Adipose tissue (tissue), 3 donors: ENCODE measurements around the gene SPATA31E1. TPM values are rescaled to one million over a fixed set of nuclear protein-coding genes. Genes with fewer than 3 reads are reported as not detected.
"Not testable (repeated sequence)": the region's sequence is repeated elsewhere in the genome, so short reads cannot be mapped to it uniquely, and the experiment has no call there.

Source experiments
- H3K27ac ChIP-seq: one replicate; pipeline ENCODE4 v1.5.1; 2013; ENCODE audit warnings: low read depth, low read length
- WGBS, 3 donors: extraction: QIAGEN DNeasy Blood & Tissue Kit; methylation state at CpG; one replicate each; pipeline ENCODE4 v1.1.7; 2013; 5-methylcytosine and 5-hydroxymethylcytosine counted together
- polyA plus RNA-seq, 3 donors: library from polyadenylated mRNA; stranded (reverse); fragments of 200-250 nt; gene quantifications; one replicate each; pipeline ENCODE4 v1.2.3, GENCODE V29; 2013
- donor health status: healthy with polysubstance abuse.
- donor health status: Bipolar disorder and iron deficiency.
- donor health status: healthy.

SPATA31E1 gene
- polyA plus RNA-seq, 3 donors: not detected

DNA sequence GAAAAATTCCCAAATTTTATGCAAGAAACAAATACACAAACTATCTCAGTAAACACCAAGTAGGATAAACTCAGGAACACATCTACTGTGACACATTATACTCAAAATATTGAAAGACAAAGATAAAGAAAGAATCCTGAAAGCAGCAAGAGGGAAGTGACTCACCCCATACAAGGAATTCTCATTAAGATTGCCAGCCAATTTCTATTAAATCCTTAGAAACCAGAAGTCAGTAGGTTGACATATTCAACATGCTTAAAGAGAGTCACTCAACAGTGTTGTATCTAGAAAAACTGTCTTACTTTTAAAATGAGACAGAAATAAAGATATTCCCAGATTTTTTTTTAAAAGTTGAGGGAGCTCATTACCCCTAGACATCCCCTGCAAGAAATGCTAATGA is 15.5 kb downstream of the SPATA31E1 start:
- no peak overlapping the region for H3K27ac ChIP-seq

GRCh38 chr9:87902371-87902770 is 19.7 kb downstream of the SPATA31E1 start:
- WGBS, 3 donors: 85 to 97% (median 92%) methylated on average over 11 of the region's 11 CpGs
- not testable (repeated sequence) for H3K27ac ChIP-seq

GRCh38 chr9:87909310-87910041 is 26.8 kb downstream of the SPATA31E1 start:
- no peak overlapping the region for H3K27ac ChIP-seq
- 75 to 91% (median 81%) methylated on average over 18 to 20 of the region's 20 CpGs for WGBS, 3 donors

DNA sequence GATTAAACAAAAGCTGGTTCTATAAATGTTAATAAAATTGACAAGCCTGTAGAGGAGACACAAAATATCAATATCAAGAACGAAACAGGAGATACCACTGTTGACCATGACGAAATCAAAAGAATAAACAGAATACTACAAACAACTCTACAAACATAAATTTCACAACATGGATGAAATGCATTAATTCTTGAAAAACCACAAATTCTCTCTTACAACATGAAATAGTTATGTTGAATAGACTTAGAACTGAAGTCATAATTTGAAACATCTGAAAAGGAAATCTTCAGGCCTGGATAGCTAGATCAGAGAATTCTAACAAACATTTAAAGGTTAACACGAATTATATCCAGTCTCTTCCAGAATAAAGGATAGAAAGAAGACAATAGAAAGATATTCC is 28.1 kb downstream of the SPATA31E1 start:
- no peak overlapping the region for H3K27ac ChIP-seq
- 59 to 81% (median 78%) methylated on average over 3 of the region's 3 CpGs for WGBS, 3 donors

DNA sequence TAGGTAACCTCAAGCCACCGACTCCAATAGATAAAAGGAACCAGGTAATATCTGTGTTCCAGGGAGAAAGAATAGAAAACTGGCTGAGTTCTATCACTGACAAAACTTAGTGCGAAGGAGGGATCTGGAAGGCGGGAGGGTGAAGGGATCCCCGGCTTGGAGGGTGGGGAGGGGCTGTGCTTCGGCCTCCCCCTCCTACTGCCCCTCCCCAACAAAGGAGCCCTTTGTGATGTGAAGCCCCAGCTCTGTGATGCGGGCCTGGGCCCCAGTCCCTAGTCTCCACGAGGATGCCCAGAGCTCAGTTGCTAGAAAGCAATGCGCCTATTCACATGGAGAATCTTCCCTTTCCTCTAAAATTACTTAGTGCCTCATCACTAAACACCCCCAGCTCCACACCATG is 35.0 kb downstream of the SPATA31E1 start, which contains the start of gene SPATA31C1:
Gene SPATA31C1, plus strand, starts transcription at position 301 of the 400 bp plus-strand sequence.
- no CpG with 5 or more reads among the region's 8 CpGs for WGBS, 3 donors
- H3K27ac ChIP-seq: not testable (repeated sequence)

GRCh38 chr9:87919013-87919412 is 36.3 kb downstream of the SPATA31E1 start:
- not testable (repeated sequence) for H3K27ac ChIP-seq
- WGBS, 3 donors: 46 to 87% (median 49%) methylated on average over 12 of the region's 13 CpGs

DNA sequence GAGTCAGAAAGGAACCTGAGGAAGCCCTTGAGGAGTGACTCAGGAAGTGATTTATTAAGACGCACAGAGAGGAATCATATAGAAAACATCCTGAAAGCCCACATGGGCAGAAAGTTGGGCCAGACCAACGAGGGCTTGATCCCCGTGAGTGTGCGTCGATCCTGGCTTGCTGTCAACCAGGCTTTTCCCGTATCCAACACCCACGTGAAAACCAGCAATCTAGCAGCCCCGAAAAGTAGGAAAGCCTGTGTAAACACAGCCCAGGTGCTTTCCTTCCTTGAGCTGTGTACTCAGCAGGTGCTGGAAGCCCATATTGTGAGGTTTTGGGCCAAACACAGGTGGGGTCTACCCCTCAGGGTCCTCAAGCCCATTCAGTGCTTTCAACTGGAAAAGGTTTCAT is 38.9 kb downstream of the SPATA31E1 start:
- WGBS, 3 donors: 36 to 80% (median 69%) methylated on average over 8 of the region's 8 CpGs
- H3K27ac ChIP-seq: not testable (repeated sequence)

DNA sequence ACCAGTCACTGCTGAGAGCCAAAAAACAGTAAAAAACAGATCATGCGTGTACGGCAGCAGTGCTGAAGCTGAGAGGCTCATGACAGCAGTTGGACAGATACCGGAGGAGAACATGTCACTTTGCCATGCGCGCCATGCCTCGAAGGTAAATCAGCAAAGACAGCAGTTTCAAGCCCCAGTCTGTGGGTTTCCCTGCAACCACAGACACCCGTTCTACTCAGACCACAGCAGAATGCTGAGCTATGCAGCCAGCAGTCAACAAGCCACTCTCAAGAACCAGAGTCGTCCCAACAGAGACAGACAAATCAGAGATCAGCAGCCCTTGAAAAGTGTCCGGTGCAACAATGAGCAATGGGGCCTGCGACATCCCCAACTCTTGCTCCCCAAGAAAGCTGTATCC is 40.3 kb downstream of the SPATA31E1 start:
- WGBS, 3 donors: 48 to 77% (median 66%) methylated on average over 8 to 10 of the region's 10 CpGs
- H3K27ac ChIP-seq: not testable (repeated sequence)

GRCh38 chr9:87924851-87925250 is 42.2 kb downstream of the SPATA31E1 start:
- 94% methylated on average over 7 to 10 of the region's 10 CpGs for WGBS, 3 donors

DNA sequence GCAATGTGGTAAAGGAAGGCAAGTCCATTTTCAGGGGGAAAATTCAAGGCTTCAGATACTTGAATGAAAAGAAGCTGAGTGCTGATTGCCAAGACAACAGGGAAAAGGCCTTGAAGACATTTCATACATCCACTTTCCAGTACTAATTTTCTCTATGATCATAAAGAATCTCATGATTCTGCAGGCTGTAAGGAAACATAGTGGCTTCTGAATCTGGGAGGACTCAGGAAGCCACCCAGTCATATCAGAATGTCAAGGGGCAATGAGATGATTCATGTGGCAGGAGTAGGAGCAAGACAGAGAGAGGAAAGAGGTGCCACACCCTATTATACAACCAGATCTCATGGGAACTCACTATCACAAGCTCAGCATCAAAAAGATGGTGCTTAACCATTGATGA is 46.5 kb downstream of the SPATA31E1 start:
- H3K27ac ChIP-seq: not testable (repeated sequence)

More at GRCh38 chr9:87924851-87925250, 42.2 kb downstream of the SPATA31E1 start:
- not testable (repeated sequence) for H3K27ac ChIP-seq

GRCh38 chr9:87934444-87934843 is 51.8 kb downstream of the SPATA31E1 start:
- WGBS, 3 donors: 37 to 85% (median 82%) methylated on average over 7 of the region's 7 CpGs
- not testable (repeated sequence) for H3K27ac ChIP-seq

DNA sequence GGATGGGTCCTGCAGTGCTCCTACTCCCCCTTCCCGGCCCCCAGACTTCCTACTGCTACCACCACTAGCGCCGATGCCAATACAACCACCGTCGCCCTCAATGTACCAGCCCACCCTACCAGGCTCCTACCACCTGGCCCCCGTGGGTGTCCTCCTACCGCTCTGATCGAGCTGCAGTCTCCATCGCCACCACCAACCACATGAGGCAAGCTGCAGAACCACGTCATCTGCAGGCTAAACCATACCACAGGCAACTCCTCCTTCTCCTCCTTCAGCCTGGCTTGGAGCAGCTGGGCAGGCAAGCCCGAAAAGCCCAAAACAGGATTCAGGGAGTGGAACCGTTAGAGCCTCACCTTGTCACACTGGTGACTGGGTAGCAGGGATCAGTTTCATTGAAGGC is 54.7 kb downstream of the SPATA31E1 start:
- WGBS, 3 donors: 73 to 85% (median 76%) methylated on average over 7 to 12 of the region's 12 CpGs
- H3K27ac ChIP-seq: not testable (repeated sequence)

DNA sequence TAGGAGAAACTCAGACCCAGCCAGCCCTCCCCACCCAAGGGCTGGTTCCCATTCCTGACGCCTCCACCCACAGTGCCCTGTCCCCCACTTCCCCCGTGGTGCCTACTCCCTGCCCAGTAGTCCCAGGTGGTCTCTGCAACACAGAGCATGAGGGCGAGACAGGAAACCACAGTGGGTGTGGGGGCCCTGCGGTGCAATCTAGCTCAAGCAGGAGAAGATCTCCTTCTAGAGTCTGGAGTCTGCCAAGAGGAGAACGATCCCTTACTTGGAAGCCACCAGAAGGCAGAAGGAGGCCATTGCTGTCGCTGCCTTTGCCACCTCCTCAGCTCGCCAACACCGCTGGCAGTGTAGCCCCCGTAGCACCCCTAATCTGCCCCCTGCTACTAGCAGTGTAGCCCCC is 55.2 kb downstream of the SPATA31E1 start:
- WGBS, 3 donors: 54 to 91% (median 57%) methylated on average over 5 to 9 of the region's 9 CpGs
- not testable (repeated sequence) for H3K27ac ChIP-seq

DNA sequence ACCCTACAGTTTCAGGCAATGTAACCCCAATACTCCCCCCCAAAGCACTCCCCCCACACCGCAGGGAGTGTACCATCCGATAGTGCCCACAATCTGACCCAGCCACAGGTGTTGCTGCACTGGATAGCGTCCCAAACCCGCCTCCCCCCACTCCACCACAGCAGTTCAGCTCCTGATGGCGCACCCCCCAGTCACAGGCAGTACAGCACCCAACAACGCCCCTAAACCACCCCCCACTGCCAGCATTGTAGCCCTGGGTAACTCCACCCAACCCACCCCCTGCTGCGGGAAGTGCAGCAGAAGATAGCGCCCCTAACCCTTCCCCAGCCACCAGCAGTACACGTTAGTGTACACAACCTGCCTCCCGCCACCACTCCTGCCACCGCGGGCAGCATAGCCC is 55.7 kb downstream of the SPATA31E1 start:
- 76 to 83% (median 78%) methylated on average over 4 to 11 of the region's 12 CpGs for WGBS, 3 donors
- not testable (repeated sequence) for H3K27ac ChIP-seq

Other genes with a start within 250 kb of the SPATA31E1 start
- gene CTSL, start 156.8 kb upstream of the SPATA31E1 start, polyA plus RNA-seq: 100 to 1,000 TPM in 2 of 3 donors, 10 to 100 TPM in 1; 72.8 to 608 (median 181) TPM
- not detected for gene SPATA31C1, start 35.1 kb downstream of the SPATA31E1 start, polyA plus RNA-seq
- gene CDK20, start 91.7 kb downstream of the SPATA31E1 start, polyA plus RNA-seq: 1 to 10 TPM; 2.9 to 4.2 (median 3.5) TPM